Lower lobe of right lung (tissue), 2 donors: ENCODE data around the gene IL1RL1. TPM values are rescaled to one million over a fixed set of nuclear protein-coding genes. Genes with fewer than 3 reads are reported as not detected.

Source experiments
- ATAC-seq, 2 donors: fragments of 200-7000 bp; cut with Tn5 transposase; one replicate each; pipeline ENCODE4 v1.9.1; 2020 to 2022; ENCODE audit warnings: mild to moderate bottlenecking in 2 of 2, moderate library complexity in 2 of 2
- DNase-seq: peaks from one replicate; pipeline ENCODE4 v3.0.0-alpha.2; 2020
- H3K27ac ChIP-seq: fragments of 200-600 bp; one replicate; pipeline ENCODE4 v1.8.0; 2022
- H3K27me3 ChIP-seq: fragments of 200-600 bp; one replicate; pipeline ENCODE4 v1.8.0; 2022; ENCODE audit warnings: low read depth
- H3K36me3 ChIP-seq: fragments of 200-600 bp; one replicate; pipeline ENCODE4 v1.8.0; 2022; ENCODE audit warnings: mild to moderate bottlenecking
- H3K4me1 ChIP-seq: fragments of 200-600 bp; one replicate; pipeline ENCODE4 v1.8.0; 2022
- H3K4me3 ChIP-seq: fragments of 200-600 bp; one replicate; pipeline ENCODE4 v1.8.0; 2022; ENCODE audit warnings: mild to moderate bottlenecking
- H3K9me3 ChIP-seq: fragments of 200-600 bp; one replicate; pipeline ENCODE4 v1.8.0; 2022
- intact Hi-C: fragments of 100-400 bp; cut with DNase I; formaldehyde crosslinking; loops from one replicate; pipeline ENCODE4 v1.11.0; 2022
- long read RNA-seq: library from polyadenylated mRNA; unstranded; transcript quantifications from one replicate; pipeline ENCODE4 v2.0.0, GENCODE V29; 2021
- total RNA-seq: library from RNA; stranded (reverse); fragmentation: NEBNext Ultra II Directional; extraction: Animal tissue kit (Norgen Biotek cat#: 25700); gene quantifications from one replicate; pipeline ENCODE4 v1.2.1, GENCODE V29; 2021
- TF ChIP-seq, protein P1 (sequence below): fragments of 200-600 bp; IDR thresholded peaks from one replicate; pipeline ENCODE4 v1.8.0; 2022; ENCODE audit warnings: antibody characterized with exemption, mild to moderate bottlenecking
- donor health status: DM: no; HTN: yes; CAD: no; lungs with severe emphysema.

The IL1RL1 gene
- 69.6 TPM for total RNA-seq
- long read RNA-seq, transcript IL1RL1-202 (8 exons, 3,994 nt) = major isoform, 119 of 155 reads
- long read RNA-seq, transcript IL1RL1-204 (8 exons, 2,693 nt) = minor isoform, 8 of 155 reads
- long read RNA-seq, partial matches to known transcripts = 14 of 155 reads
- long read RNA-seq, other reads (novel, unspliced or antisense) = 14 of 155 reads

DNA sequence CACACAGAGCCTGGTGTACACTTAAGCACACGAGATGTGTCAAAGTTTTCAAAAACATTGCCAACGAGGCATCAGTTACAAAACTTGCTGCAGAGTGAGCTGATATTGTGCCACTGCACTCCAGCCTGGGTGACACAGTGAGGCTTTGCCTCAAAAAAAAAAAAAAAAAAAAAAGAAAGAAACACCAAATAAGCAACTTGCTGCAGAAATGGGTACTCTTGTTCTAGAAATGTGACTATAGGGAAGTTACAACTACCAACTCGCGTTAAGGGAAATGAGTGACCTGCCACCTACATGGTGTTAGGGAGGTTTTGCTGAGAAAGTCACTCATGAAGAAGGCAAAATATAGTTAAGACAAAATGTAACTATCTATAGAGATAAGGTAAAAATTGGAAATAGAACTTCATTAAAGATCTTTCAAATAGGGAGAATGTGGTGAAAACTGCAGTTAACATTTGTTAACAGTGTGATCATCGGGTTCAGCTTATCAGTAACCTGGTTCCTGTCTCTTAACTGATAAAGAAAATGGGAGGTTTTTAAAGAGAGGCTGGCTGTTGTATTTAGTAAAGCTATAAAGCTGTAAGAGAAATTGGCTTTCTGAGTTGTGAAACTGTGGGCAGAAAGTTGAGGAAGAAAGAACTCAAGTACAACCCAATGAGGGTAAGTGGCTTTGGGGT lies at the start of gene IL1RL1:
IL1RL1 (plus strand) TSS at position 600 of the 677 bp plus-strand sequence. CDS start 26,702 bp downstream, outside the sequence.
- Histone ChIP-seq H3K36me3 (no peaks in the 10 kb centered on the region), H3K4me1 (no peaks in the 10 kb centered on the region), H3K27ac (no peak within 1 kb of the TSS), H3K4me3 (no peak within 1 kb of the TSS), H3K27me3 (no peaks in the 10 kb centered on the region), H3K9me3 (no peaks in the 10 kb centered on the region)
- intact Hi-C loops = no loop called here
- TF ChIP-seq, protein P1, sequence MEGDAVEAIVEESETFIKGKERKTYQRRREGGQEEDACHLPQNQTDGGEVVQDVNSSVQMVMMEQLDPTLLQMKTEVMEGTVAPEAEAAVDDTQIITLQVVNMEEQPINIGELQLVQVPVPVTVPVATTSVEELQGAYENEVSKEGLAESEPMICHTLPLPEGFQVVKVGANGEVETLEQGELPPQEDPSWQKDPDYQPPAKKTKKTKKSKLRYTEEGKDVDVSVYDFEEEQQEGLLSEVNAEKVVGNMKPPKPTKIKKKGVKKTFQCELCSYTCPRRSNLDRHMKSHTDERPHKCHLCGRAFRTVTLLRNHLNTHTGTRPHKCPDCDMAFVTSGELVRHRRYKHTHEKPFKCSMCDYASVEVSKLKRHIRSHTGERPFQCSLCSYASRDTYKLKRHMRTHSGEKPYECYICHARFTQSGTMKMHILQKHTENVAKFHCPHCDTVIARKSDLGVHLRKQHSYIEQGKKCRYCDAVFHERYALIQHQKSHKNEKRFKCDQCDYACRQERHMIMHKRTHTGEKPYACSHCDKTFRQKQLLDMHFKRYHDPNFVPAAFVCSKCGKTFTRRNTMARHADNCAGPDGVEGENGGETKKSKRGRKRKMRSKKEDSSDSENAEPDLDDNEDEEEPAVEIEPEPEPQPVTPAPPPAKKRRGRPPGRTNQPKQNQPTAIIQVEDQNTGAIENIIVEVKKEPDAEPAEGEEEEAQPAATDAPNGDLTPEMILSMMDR = no peak
- peak; percentile 44 to 60 for ATAC-seq
- DNase-seq = no peak

DNA sequence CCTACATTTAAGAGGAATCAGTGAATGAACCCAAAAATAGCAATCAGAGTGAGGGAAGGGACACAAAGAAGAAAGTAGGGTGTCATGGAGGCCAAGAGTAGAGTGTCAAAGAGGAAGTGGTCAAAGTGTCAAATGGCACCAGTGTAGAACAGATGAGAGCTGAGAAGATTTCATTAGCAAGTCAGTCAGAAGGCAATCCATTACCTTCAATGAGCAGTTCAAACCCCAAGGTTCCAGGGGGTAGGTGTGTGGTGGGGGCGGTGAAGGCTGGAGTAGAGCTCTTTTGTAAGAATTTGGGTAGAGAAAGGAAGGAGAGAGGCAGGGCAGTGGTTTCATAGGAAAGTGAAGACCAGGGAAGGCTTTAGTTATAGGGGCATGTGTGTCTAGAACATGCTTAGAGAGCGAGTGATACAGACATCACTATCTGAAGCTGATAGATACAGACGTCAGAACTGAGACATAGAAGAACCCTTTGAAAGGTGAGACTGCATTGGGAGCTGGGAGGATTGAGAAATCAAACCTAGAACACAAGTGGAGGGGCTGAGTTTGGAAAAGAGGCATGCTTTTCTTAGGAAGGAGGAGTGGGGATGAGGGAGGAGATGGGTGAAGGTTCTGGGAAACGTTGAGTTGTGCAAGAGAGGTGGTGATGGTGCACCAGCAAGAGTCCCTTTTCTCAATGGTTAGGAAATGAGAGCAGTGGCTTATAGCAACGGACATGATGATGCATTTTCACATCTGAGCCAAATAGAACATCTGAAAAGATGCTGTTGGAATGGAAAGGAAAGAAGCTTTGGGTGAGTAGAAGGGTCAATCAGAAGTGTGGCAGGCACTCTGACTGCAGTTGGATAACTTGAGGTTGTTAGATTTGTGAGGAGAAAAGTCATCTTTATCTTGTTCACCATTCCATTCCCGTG lies 48.9 kb upstream of the IL1RL1 start:
- H3K27ac ChIP-seq = no peak overlapping the region
- no peak overlapping the region for H3K4me3 ChIP-seq
- no peaks in the 10 kb centered on the region for H3K27me3 ChIP-seq
- TF ChIP-seq, protein P1 = no peak
- DNase-seq = no peak
- H3K9me3 ChIP-seq = no peaks in the 10 kb centered on the region
- intact Hi-C loops = no loop called here
- no peak for ATAC-seq
- no peaks in the 10 kb centered on the region for H3K4me1 ChIP-seq
- no peaks in the 10 kb centered on the region for H3K36me3 ChIP-seq

DNA sequence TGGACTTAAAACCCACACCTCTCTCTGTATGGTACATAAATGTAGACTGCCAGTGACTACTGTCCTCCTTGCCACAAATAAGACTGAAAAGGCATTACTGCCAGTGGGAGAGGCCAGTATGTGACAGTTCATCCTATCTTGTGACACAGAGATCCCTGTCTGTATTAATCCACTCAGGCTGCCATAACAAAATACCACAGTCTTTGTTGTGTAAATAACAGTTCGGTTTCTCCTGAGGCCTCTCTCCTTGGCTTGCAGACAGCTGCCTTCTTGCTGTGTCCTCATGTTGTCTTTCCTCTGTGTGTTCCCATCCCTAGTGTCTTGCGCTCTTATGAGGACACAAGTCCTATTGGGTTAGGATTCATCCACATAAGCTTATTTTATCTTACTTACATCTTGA lies 46.4 kb upstream of the IL1RL1 start:
- H3K4me1 ChIP-seq = peaks cover 9% of the 10 kb centered on the region
- no peaks in the 10 kb centered on the region for H3K27me3 ChIP-seq
- TF ChIP-seq, protein P1 = no peak
- no peaks in the 10 kb centered on the region for H3K36me3 ChIP-seq
- ATAC-seq (no peak), DNase-seq (no peak)
- H3K9me3 ChIP-seq = no peaks in the 10 kb centered on the region
- no peak overlapping the region for H3K4me3 ChIP-seq
- intact Hi-C loops = no loop called here
- no peak overlapping the region for H3K27ac ChIP-seq

DNA sequence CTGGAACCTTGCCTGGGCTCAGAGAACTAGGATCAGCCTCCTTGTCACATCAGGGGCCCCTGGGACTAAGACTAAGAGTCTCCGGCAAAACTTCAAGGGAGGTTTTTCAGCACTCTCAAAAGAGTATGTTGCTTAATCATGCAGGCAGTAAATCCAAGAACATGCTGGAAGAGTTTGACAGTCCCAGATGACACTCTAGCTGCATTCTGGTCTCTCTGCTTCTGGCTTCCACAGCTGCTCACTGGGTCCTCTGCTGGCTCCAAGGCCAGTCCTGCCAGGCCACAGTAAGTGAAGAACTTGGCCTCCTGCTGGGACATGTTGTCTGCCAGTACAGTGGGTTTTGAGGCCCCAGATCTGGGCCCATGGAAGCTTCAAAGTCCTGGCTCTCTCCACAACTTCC lies 45.2 kb upstream of the IL1RL1 start:
- Histone ChIP-seq H3K27ac (no peak overlapping the region), H3K4me3 (no peak overlapping the region), H3K27me3 (no peaks in the 10 kb centered on the region), H3K4me1 (peaks cover 9% of the 10 kb centered on the region), H3K9me3 (no peaks in the 10 kb centered on the region), H3K36me3 (no peaks in the 10 kb centered on the region)
- no peak for ATAC-seq
- intact Hi-C loops = no loop called here
- TF ChIP-seq, protein P1 = no peak
- no peak for DNase-seq

DNA sequence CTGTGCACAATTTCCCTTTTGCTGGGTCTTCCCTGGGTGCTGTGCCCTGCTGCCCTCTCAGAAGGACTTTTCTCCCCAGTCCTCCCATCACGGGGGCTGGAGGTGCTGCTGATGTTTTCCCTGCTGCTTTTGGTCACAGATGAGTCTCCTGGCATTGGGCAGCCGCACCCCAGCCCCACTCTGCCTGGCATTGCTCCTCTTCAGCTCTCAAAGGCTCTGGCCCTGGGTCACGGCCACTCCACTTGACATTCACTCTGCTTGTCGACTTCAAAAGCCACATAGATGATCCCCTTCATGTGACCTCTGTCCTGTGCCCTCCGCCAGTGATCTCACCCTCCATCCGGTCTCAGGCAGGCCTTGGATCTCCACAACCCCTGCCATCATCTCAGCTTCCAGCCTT lies 43.6 kb upstream of the IL1RL1 start:
- intact Hi-C loops = no loop called here
- TF ChIP-seq, protein P1 = no peak
- no peak for DNase-seq
- H3K9me3 ChIP-seq = no peaks in the 10 kb centered on the region
- no peak overlapping the region for H3K27ac ChIP-seq
- ATAC-seq = no peak
- H3K36me3 ChIP-seq = no peaks in the 10 kb centered on the region
- H3K4me1 ChIP-seq = peaks cover 17% of the 10 kb centered on the region
- H3K4me3 ChIP-seq = no peak overlapping the region
- H3K27me3 ChIP-seq = peaks cover 6% of the 10 kb centered on the region
